WTC11 (cell line): Measurements from ENCODE around the gene RUFY3. TPM values are rescaled to one million over a fixed set of nuclear protein-coding genes. Genes with fewer than 3 reads are reported as not detected.

Experiments
- ATAC-seq: fragments of 200-7000 bp; cut with Tn5 transposase; 2 replicates; pipeline ENCODE4 v1.10.0; 2021; ENCODE audit warnings: mild to moderate bottlenecking, moderate library complexity
- CTCF ChIA-PET: fragments of 300-600 bp; sonication (Branson Sonifier 250); formaldehyde crosslinking; loops from one replicate; lab custom pipeline; 2021; ENCODE audit warnings: antibody characterized with exemption; lab: Charles Lee
- POLR2A ChIA-PET: fragments of 350-600 bp; sonication (Branson Sonifier 250); formaldehyde crosslinking; loops from one replicate; lab custom pipeline; 2021; ENCODE audit warnings: antibody characterized with exemption; lab: Charles Lee
- DNase-seq: peaks from one replicate; pipeline ENCODE4 v3.0.0; 2021; ENCODE audit warnings: low spot score
- H3K27ac Mint-ChIP-seq: 2 replicates; pipeline ENCODE4 v1.8.0; 2021; ENCODE audit warnings: mixed read lengths
- H3K27me3 Mint-ChIP-seq: 2 replicates; pipeline ENCODE4 v1.8.0; 2021; ENCODE audit warnings: low read depth, mild to moderate bottlenecking, moderate library complexity, mixed read lengths
- H3K36me3 Mint-ChIP-seq: 2 replicates; pipeline ENCODE4 v1.8.0; 2021; ENCODE audit warnings: mixed read lengths
- H3K4me1 Mint-ChIP-seq: 2 replicates; pipeline ENCODE4 v1.8.0; 2022; ENCODE audit warnings: mixed read lengths
- H3K4me3 Mint-ChIP-seq: 2 replicates; pipeline ENCODE4 v1.8.0; 2021; ENCODE audit warnings: mild to moderate bottlenecking, moderate library complexity, mixed read lengths
- H3K9me3 Mint-ChIP-seq: 2 replicates; pipeline ENCODE4 v1.8.0; 2021; ENCODE audit warnings: mixed read lengths
- CREM ChIP-seq: sonication (generic); formaldehyde crosslinking; IDR thresholded peaks from 2 replicates; pipeline ENCODE4 v1.8.1; 2022; ENCODE audit warnings: mild to moderate bottlenecking, missing genetic modification reagents, moderate library complexity
- ELF4 ChIP-seq: sonication (generic); formaldehyde crosslinking; IDR thresholded peaks from 2 replicates; pipeline ENCODE4 v1.8.1; 2022; ENCODE audit warnings: low read depth, mild to moderate bottlenecking, moderate library complexity, missing genetic modification reagents
- ESRRA ChIP-seq: sonication (generic); formaldehyde crosslinking; IDR thresholded peaks from 2 replicates; pipeline ENCODE4 v1.8.1; 2022; ENCODE audit warnings: mild to moderate bottlenecking, missing genetic modification reagents, borderline replicate concordance
- GRHL2 ChIP-seq: fragments of 250-450 bp; sonication (Bioruptor Pico); IDR thresholded peaks from 2 replicates; pipeline ENCODE4 v1.8.0; 2022; ENCODE audit warnings: mild to moderate bottlenecking, moderate library complexity; ENCODE audit not compliant: insufficient replicate concordance, severe bottlenecking
- NFATC4 ChIP-seq: fragments of 250-450 bp; sonication (Bioruptor Pico); IDR thresholded peaks from 2 replicates; pipeline ENCODE4 v1.9.0; 2021; ENCODE audit warnings: mild to moderate bottlenecking
- OVOL2 ChIP-seq: fragments of 250-450 bp; sonication (Bioruptor Pico); IDR thresholded peaks from 2 replicates; pipeline ENCODE4 v1.9.0; 2021; ENCODE audit warnings: mild to moderate bottlenecking, borderline replicate concordance
- TCF7 ChIP-seq: sonication (generic); formaldehyde crosslinking; IDR thresholded peaks from 2 replicates; pipeline ENCODE4 v1.8.0; 2022; ENCODE audit warnings: mild to moderate bottlenecking, low read depth, missing genetic modification reagents, moderate library complexity
- TEAD1 ChIP-seq: sonication (generic); formaldehyde crosslinking; IDR thresholded peaks from 2 replicates; pipeline ENCODE4 v1.8.0; 2022; ENCODE audit warnings: mild to moderate bottlenecking, missing genetic modification reagents
- TEAD4 ChIP-seq: sonication (generic); formaldehyde crosslinking; IDR thresholded peaks from 2 replicates; pipeline ENCODE4 v1.8.0; 2022; ENCODE audit warnings: mild to moderate bottlenecking, missing genetic modification reagents
- ZNF138 ChIP-seq: sonication (generic); formaldehyde crosslinking; conservative IDR thresholded peaks from 2 replicates; pipeline ENCODE4 v1.8.1; 2022; ENCODE audit warnings: mild to moderate bottlenecking, moderate library complexity, missing genetic modification reagents
- ZNF219 ChIP-seq: sonication (generic); formaldehyde crosslinking; IDR thresholded peaks from 2 replicates; pipeline ENCODE4 v1.8.0; 2023; ENCODE audit warnings: missing genetic modification reagents, mild to moderate bottlenecking, borderline replicate concordance
- ZNF232 ChIP-seq: sonication (generic); formaldehyde crosslinking; IDR thresholded peaks from 2 replicates; pipeline ENCODE4 v1.8.0; 2022; ENCODE audit warnings: mild to moderate bottlenecking, missing genetic modification reagents
- ZNF263 ChIP-seq: sonication (generic); formaldehyde crosslinking; IDR thresholded peaks from 2 replicates; pipeline ENCODE4 v1.8.1; 2022; ENCODE audit warnings: low read depth, mild to moderate bottlenecking, moderate library complexity, missing genetic modification reagents
- ZNF396 ChIP-seq: fragments of 250-450 bp; sonication (Bioruptor Pico); IDR thresholded peaks from 2 replicates; pipeline ENCODE4 v1.8.0; 2021; ENCODE audit warnings: mild to moderate bottlenecking, moderate library complexity, borderline replicate concordance
- total RNA-seq: library from RNA; stranded (reverse); gene quantifications from 3 replicates; pipeline ENCODE4 v1.2.3, GENCODE V29; 2021
- TF ChIP-seq, protein P1 (sequence below): fragments of 250-450 bp; sonication (Bioruptor Pico); IDR thresholded peaks from 2 replicates; pipeline ENCODE4 v1.8.0; 2021; ENCODE audit warnings: mild to moderate bottlenecking
- TF ChIP-seq, protein P2 (sequence below): sonication (generic); formaldehyde crosslinking; conservative IDR thresholded peaks from 2 replicates; pipeline ENCODE4 v1.8.1; 2023; ENCODE audit warnings: mild to moderate bottlenecking, low read depth, missing genetic modification reagents, moderate library complexity
- TF ChIP-seq, protein P3 (sequence below): fragments of 250-450 bp; sonication (Bioruptor Pico); IDR thresholded peaks from 2 replicates; pipeline ENCODE4 v1.9.0; 2021; ENCODE audit warnings: mild to moderate bottlenecking

Gene RUFY3
- total RNA-seq, 1 experiment from 2014 or later: 49.0 TPM

GRCh38 chr4:70749313-70749712 is 27.5 kb downstream of the RUFY3 start (continued):
- TF ChIP-seq, protein P1, sequence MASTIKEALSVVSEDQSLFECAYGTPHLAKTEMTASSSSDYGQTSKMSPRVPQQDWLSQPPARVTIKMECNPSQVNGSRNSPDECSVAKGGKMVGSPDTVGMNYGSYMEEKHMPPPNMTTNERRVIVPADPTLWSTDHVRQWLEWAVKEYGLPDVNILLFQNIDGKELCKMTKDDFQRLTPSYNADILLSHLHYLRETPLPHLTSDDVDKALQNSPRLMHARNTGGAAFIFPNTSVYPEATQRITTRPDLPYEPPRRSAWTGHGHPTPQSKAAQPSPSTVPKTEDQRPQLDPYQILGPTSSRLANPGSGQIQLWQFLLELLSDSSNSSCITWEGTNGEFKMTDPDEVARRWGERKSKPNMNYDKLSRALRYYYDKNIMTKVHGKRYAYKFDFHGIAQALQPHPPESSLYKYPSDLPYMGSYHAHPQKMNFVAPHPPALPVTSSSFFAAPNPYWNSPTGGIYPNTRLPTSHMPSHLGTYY: no peak
- TF ChIP-seq OVOL2 (CRISPR knock-in tag) (no peak), ZNF232 (no peak), CREM (CRISPR knock-in tag) (no peak)
- TF ChIP-seq, protein P2, sequence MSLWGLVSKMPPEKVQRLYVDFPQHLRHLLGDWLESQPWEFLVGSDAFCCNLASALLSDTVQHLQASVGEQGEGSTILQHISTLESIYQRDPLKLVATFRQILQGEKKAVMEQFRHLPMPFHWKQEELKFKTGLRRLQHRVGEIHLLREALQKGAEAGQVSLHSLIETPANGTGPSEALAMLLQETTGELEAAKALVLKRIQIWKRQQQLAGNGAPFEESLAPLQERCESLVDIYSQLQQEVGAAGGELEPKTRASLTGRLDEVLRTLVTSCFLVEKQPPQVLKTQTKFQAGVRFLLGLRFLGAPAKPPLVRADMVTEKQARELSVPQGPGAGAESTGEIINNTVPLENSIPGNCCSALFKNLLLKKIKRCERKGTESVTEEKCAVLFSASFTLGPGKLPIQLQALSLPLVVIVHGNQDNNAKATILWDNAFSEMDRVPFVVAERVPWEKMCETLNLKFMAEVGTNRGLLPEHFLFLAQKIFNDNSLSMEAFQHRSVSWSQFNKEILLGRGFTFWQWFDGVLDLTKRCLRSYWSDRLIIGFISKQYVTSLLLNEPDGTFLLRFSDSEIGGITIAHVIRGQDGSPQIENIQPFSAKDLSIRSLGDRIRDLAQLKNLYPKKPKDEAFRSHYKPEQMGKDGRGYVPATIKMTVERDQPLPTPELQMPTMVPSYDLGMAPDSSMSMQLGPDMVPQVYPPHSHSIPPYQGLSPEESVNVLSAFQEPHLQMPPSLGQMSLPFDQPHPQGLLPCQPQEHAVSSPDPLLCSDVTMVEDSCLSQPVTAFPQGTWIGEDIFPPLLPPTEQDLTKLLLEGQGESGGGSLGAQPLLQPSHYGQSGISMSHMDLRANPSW (CRISPR knock-in tag): no peak

DNA sequence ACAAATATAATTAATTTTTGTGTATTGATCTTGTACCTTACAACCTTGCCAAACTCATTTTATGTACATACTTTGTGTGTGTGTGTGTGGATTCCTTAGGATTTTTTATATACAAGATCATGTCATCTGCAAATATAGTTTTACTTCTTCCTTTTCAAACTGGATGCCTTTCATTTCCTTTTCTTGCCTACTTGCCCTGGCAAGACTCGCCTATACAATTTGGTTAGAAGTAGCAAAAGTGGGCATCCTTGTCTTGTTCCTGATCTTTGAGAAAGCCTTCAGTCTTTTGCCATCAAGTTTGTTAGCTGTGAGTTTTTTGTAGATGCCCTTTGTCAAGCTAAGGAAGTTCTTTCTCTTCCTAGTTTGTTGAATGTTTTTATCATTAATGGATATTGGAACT is 30.5 kb downstream of the RUFY3 start:
- CTCF ChIA-PET: no interaction called here
- no peak for ATAC-seq

DNA sequence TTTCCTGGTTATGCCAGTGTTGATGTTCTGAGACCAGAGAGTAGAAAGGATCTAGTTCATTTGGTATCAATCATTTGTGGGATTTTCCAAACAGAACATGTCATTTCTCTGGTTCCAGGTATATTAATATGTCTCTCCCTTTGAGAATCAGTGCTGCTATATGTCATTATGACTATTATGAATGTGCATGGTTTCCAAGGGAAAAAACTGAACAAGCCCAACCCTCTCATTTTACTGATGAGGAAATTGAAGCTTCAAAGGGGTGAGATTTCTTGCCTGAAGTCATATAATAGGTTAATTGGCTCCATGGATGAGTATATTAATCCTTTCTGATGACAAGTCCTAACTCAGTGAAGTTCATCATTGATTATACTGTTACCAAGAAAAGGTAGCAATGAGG is 31.9 kb downstream of the RUFY3 start:
- no peaks in the 10 kb centered on the region for H3K4me1 Mint-ChIP-seq
- TF ChIP-seq TEAD1 (CRISPR knock-in tag) (no peak), ELF4 (no peak), ZNF396 (CRISPR knock-in tag) (no peak)
- H3K27ac Mint-ChIP-seq: no peak overlapping the region
- H3K4me3 Mint-ChIP-seq: no peak overlapping the region
- no peaks in the 10 kb centered on the region for H3K27me3 Mint-ChIP-seq
- DNase-seq (no peak), ATAC-seq (no peak)
- ChIA-PET CTCF (no interaction called here), POLR2A (no interaction called here)
- peaks cover 4% of the 10 kb centered on the region; the same call in 1 of the 2 replicates for H3K9me3 Mint-ChIP-seq
- H3K36me3 Mint-ChIP-seq: no peaks in the 10 kb centered on the region

More for the DNA sequence above, 30.5 kb downstream of the RUFY3 start:
- POLR2A ChIA-PET: no interaction called here
- Mint-ChIP-seq H3K4me3 (no peak overlapping the region), H3K4me1 (no peaks in the 10 kb centered on the region), H3K36me3 (no peaks in the 10 kb centered on the region)
- DNase-seq: no peak
- no peak for TF ChIP-seq ESRRA (CRISPR knock-in tag)
- no peak for TF ChIP-seq GRHL2 (CRISPR knock-in tag)
- TF ChIP-seq, protein P3, sequence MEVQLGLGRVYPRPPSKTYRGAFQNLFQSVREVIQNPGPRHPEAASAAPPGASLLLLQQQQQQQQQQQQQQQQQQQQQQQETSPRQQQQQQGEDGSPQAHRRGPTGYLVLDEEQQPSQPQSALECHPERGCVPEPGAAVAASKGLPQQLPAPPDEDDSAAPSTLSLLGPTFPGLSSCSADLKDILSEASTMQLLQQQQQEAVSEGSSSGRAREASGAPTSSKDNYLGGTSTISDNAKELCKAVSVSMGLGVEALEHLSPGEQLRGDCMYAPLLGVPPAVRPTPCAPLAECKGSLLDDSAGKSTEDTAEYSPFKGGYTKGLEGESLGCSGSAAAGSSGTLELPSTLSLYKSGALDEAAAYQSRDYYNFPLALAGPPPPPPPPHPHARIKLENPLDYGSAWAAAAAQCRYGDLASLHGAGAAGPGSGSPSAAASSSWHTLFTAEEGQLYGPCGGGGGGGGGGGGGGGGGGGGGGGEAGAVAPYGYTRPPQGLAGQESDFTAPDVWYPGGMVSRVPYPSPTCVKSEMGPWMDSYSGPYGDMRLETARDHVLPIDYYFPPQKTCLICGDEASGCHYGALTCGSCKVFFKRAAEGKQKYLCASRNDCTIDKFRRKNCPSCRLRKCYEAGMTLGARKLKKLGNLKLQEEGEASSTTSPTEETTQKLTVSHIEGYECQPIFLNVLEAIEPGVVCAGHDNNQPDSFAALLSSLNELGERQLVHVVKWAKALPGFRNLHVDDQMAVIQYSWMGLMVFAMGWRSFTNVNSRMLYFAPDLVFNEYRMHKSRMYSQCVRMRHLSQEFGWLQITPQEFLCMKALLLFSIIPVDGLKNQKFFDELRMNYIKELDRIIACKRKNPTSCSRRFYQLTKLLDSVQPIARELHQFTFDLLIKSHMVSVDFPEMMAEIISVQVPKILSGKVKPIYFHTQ (CRISPR knock-in tag): no peak
- no peak for TF ChIP-seq TEAD4 (CRISPR knock-in tag)
- no peak for TF ChIP-seq ZNF263
- no peak for TF ChIP-seq NFATC4 (CRISPR knock-in tag)
- TF ChIP-seq TCF7: no peak
- no peak for TF ChIP-seq ZNF138 (CRISPR knock-in tag)
- TF ChIP-seq ZNF219 (CRISPR knock-in tag): no peak
- TF ChIP-seq, protein P1: no peak
- TF ChIP-seq, all 79 proteins: peak for 0
- no peak overlapping the region for H3K27ac Mint-ChIP-seq
- no peaks in the 10 kb centered on the region for H3K27me3 Mint-ChIP-seq
- H3K9me3 Mint-ChIP-seq: peaks cover 4% of the 10 kb centered on the region; the same call in 1 of the 2 replicates
